Ascending aorta (tissue), 2 donors: ENCODE data around the gene MNDA. TPM values are rescaled to one million over a fixed set of nuclear protein-coding genes. Genes with fewer than 3 reads are reported as not detected.

Experiments used
- DNase-seq, 2 donors: peaks; one replicate each; pipeline ENCODE4 v3.0.0-alpha.2; 2019; ENCODE audit warnings: low spot score in 2 of 2
- H3K27ac ChIP-seq, 2 donors: fragments of 200-600 bp; sonication (generic); one replicate each; pipeline ENCODE4 v1.5.1; 2016 to 2017; ENCODE audit warnings: mild to moderate bottlenecking in 1 of 2
- H3K27me3 ChIP-seq: fragments of 200-600 bp; sonication (generic); one replicate; pipeline ENCODE4 v1.5.1; 2017
- H3K36me3 ChIP-seq, 2 donors: fragments of 200-600 bp; sonication (generic); one replicate each; pipeline ENCODE4 v1.5.1; 2016
- H3K4me1 ChIP-seq, 2 donors: fragments of 200-600 bp; sonication (generic); one replicate each; pipeline ENCODE4 v1.5.1; 2016 to 2017; ENCODE audit warnings: mild to moderate bottlenecking in 1 of 2
- H3K4me3 ChIP-seq, 2 donors: fragments of 200-600 bp; sonication (generic); one replicate each; pipeline ENCODE4 v1.5.1; 2016 to 2017; ENCODE audit warnings: mild to moderate bottlenecking in 1 of 2
- H3K9me3 ChIP-seq, 2 donors: fragments of 200-600 bp; sonication (generic); one replicate each; pipeline ENCODE4 v1.5.1; 2016
- CTCF ChIP-seq, 3 experiments: fragments of 200-600 bp in 2 of 3; fragments of 450-650 bp in 1 of 3; sonication (generic) in 2 of 3; IDR thresholded peaks; one replicate each; pipeline ENCODE4 v1.5.1; 2016 to 2019; ENCODE audit warnings: antibody characterized with exemption in 3 of 3, mild to moderate bottlenecking in 1 of 3, moderate library complexity in 1 of 3
- intact Hi-C: fragments of 100-400 bp; cut with DNase I; formaldehyde crosslinking; loops from one replicate; pipeline ENCODE4 v1.15.1; 2023
- total RNA-seq: library from RNA; depleted of rRNA; stranded (reverse); fragments of >200 nt; gene quantifications from one replicate; pipeline ENCODE4 v1.1.0, GENCODE V29; 2016

Gene MNDA
- total RNA-seq, 1 donor from 2014 or later = 3.5 TPM

DNA sequence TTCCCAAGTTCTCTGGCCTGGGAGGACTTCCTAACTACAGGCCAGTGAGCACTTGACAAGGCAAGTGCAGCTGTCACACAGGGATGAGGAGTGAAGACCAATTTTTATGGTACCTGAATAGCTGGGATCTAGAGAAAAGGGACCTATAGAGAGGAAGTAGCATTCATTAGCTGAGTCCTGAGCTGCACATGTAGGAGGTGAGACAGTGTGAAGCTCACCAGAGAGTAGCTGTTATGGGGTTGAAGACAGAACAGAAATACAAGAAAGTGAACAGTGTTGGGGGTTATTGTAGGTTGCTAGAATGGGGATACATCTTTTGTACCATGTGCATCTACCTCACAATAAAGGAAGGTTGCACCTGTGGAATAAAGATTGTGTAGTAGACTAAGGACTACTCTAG, 62.5 kb downstream of the MNDA start:
- Histone ChIP-seq H3K27me3 (no peaks in the 10 kb centered on the region), H3K36me3 (no peaks in the 10 kb centered on the region), H3K9me3 (no peaks in the 10 kb centered on the region), H3K27ac (no peak overlapping the region), H3K4me1 (no peaks in the 10 kb centered on the region), H3K4me3 (no peak overlapping the region)
- no peak for DNase-seq
- TF ChIP-seq CTCF (IDR thresholded peaks at IDR 0.05) = no peak
- intact Hi-C loops = no loop called here

DNA sequence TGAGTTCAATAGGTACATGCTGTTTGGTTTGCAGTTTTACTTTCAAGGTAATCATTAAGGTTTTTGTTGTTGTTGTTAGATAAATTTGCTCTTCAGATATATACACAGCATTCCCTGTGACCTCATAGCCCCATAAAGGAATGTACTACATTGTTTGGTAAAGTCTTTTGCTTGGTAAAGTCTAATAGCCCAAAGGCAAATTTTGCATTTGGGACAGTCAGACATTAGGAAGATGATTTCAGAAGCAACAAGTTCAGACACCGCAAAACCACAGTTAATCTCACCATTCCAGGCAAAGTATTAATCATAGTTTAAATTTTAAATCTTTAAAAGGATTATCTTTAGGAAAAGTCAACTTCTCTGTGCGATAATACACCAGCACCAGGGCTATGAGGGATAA, 67.6 kb downstream of the MNDA start:
- no peaks in the 10 kb centered on the region for H3K36me3 ChIP-seq
- H3K9me3 ChIP-seq = no peaks in the 10 kb centered on the region
- no peaks in the 10 kb centered on the region for H3K4me1 ChIP-seq
- H3K27ac ChIP-seq = no peak overlapping the region
- intact Hi-C loops = no loop called here
- H3K27me3 ChIP-seq = no peaks in the 10 kb centered on the region
- no peak for DNase-seq
- TF ChIP-seq CTCF (IDR thresholded peaks at IDR 0.05) = no peak
- H3K4me3 ChIP-seq = no peak overlapping the region

Other genes with a start within 250 kb of the MNDA start
- not detected for gene OR10Z1, start 226.1 kb upstream of the MNDA start, total RNA-seq
- gene SPTA1, start 144.6 kb upstream of the MNDA start, total RNA-seq = not detected
- not detected for gene OR6K2, start 130.7 kb upstream of the MNDA start, total RNA-seq
- gene OR6K3, start 110.6 kb upstream of the MNDA start, total RNA-seq = not detected
- gene OR6K6, start 76.6 kb upstream of the MNDA start, total RNA-seq = not detected
- gene OR6N1, start 59.2 kb upstream of the MNDA start, total RNA-seq = not detected
- not detected for gene OR6N2, start 50.1 kb upstream of the MNDA start, total RNA-seq
- 2.8 TPM for gene PYHIN1, start 100.2 kb downstream of the MNDA start, total RNA-seq
- gene IFI16, start 178.6 kb downstream of the MNDA start, total RNA-seq = 61.2 TPM
- gene AIM2, start 245.4 kb downstream of the MNDA start, total RNA-seq = 0.43 TPM